Peyer's patch (tissue), 4 donors: ENCODE measurements around the gene MSS51. TPM values are rescaled to one million over a fixed set of nuclear protein-coding genes. Genes with fewer than 3 reads are reported as not detected.

Experiments
- DNase-seq, 3 donors: peaks; one replicate each; pipeline ENCODE4 v3.0.0-alpha.2; 2017 to 2019
- H3K27ac ChIP-seq, 4 donors: fragments of 200-600 bp; sonication (generic); one replicate each; pipeline ENCODE4 v1.5.1; 2016 to 2019
- H3K27me3 ChIP-seq, 2 donors: fragments of 200-600 bp; sonication (generic); one replicate each; pipeline ENCODE4 v1.5.1; 2019
- H3K36me3 ChIP-seq, 3 donors: fragments of 200-600 bp; sonication (generic); one replicate each; pipeline ENCODE4 v1.5.1; 2016 to 2019
- H3K4me1 ChIP-seq, 4 donors: fragments of 200-600 bp; sonication (generic); one replicate each; pipeline ENCODE4 v1.5.1; 2016 to 2019
- H3K4me3 ChIP-seq, 4 donors: fragments of 200-600 bp; sonication (generic); 1 replicate in 3 of 4; 2 replicates in 1 of 4; pipeline ENCODE4 v1.5.1; 2016 to 2019; ENCODE audit warnings: mild to moderate bottlenecking in 1 of 4
- H3K9me3 ChIP-seq, 4 donors: fragments of 200-600 bp; sonication (generic); one replicate each; pipeline ENCODE4 v1.5.1; 2016 to 2019; ENCODE audit warnings: mild to moderate bottlenecking in 1 of 4
- CTCF ChIP-seq, 6 experiments: fragments of 450-650 bp in 4 of 6; fragments of 200-600 bp in 2 of 6; sonication (generic) in 1 of 6; IDR thresholded peaks; one replicate each; pipeline ENCODE4 v1.5.1; 2017 to 2019; ENCODE audit warnings: antibody characterized with exemption in 6 of 6, mild to moderate bottlenecking in 3 of 6, moderate library complexity in 1 of 6
- POLR2A ChIP-seq, 2 donors: fragments of 450-650 bp; IDR thresholded peaks; one replicate each; pipeline ENCODE4 v1.5.1; 2017; ENCODE audit warnings: antibody characterized with exemption in 2 of 2, mild to moderate bottlenecking in 2 of 2, moderate library complexity in 2 of 2
- total RNA-seq, 4 donors: library from RNA; depleted of rRNA; stranded (reverse); fragments of >200 nt; gene quantifications; one replicate each; pipeline ENCODE4 v1.1.0, GENCODE V29; 2016

The MSS51 gene
- total RNA-seq, 4 donors from 2014 or later, result 3.3 to 7.5 (median 5.2) TPM

GRCh38 chr10:73376679-73377078 is 56.7 kb downstream of the MSS51 start:
- H3K9me3 ChIP-seq, result no peaks in the 10 kb centered on the region
- H3K4me1 ChIP-seq, result no peaks in the 10 kb centered on the region
- DNase-seq, result no peak
- TF ChIP-seq POLR2A (IDR thresholded peaks at IDR 0.05) (no peak), CTCF (IDR thresholded peaks at IDR 0.05) (no peak)
- no peaks in the 10 kb centered on the region for H3K27me3 ChIP-seq
- peaks cover 0 to 82% (median 0%) of the 10 kb centered on the region in 3 donors for H3K36me3 ChIP-seq
- H3K27ac ChIP-seq, result no peak overlapping the region
- no peak overlapping the region for H3K4me3 ChIP-seq

Other genes with a start within 250 kb of the MSS51 start
- gene DNAJC9, start 186.3 kb downstream of the MSS51 start, total RNA-seq, result 10 to 100 TPM; 13.8 to 47.0 (median 17.0) TPM
- 10 to 100 TPM; 39.8 to 69.3 (median 40.1) TPM for gene MRPS16, start 180.9 kb downstream of the MSS51 start, total RNA-seq
- gene CFAP70, start 74.7 kb downstream of the MSS51 start, total RNA-seq, result 1 to 10 TPM in 3 of 4 donors, under 1 TPM in 1; 0.88 to 5.8 (median 2.5) TPM
- gene ANXA7, start 19.5 kb downstream of the MSS51 start, total RNA-seq, result 10 to 100 TPM; 51.9 to 70.1 (median 58.4) TPM
- gene PPP3CB, start 62.5 kb upstream of the MSS51 start, total RNA-seq, result 10 to 100 TPM; 28.2 to 42.0 (median 32.4) TPM
- gene USP54, start 157.8 kb upstream of the MSS51 start, total RNA-seq, result 10 to 100 TPM; 41.0 to 65.1 (median 50.5) TPM
- gene MYOZ1, start 207.9 kb upstream of the MSS51 start, total RNA-seq, result not detected
- not detected for gene SYNPO2L, start 222.5 kb upstream of the MSS51 start, total RNA-seq